ENCODE data around the gene CTNNA2.

GRCh38 chr2:80329491-80329890, 816.6 kb downstream of the CTNNA2 start:
- no peak for TF ChIP-seq ISL1 (CRISPR knock-in tag; IDR thresholded peaks at IDR 0.05)
- TF ChIP-seq, protein P1, sequence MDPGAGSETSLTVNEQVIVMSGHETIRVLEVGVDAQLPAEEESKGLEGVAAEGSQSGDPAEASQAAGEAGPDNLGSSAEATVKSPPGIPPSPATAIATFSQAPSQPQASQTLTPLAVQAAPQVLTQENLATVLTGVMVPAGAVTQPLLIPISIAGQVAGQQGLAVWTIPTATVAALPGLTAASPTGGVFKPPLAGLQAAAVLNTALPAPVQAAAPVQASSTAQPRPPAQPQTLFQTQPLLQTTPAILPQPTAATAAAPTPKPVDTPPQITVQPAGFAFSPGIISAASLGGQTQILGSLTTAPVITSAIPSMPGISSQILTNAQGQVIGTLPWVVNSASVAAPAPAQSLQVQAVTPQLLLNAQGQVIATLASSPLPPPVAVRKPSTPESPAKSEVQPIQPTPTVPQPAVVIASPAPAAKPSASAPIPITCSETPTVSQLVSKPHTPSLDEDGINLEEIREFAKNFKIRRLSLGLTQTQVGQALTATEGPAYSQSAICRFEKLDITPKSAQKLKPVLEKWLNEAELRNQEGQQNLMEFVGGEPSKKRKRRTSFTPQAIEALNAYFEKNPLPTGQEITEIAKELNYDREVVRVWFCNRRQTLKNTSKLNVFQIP (CRISPR knock-in tag; IDR thresholded peaks at IDR 0.05; ENCODE audit: borderline replicate concordance, low read depth), result no peak
- no peak for TF ChIP-seq ZNF8 (CRISPR knock-in tag; IDR thresholded peaks at IDR 0.05)
- TF ChIP-seq ARNTL (CRISPR knock-in tag; IDR thresholded peaks at IDR 0.05; ENCODE audit: borderline replicate concordance, low read depth), result no peak
- no peak for TF ChIP-seq BACH2 (CRISPR knock-in tag; IDR thresholded peaks at IDR 0.05; ENCODE audit: borderline replicate concordance)
- TF ChIP-seq ZFP3 (CRISPR knock-in tag; IDR thresholded peaks at IDR 0.05), result no peak
- TF ChIP-seq RARB (CRISPR knock-in tag; IDR thresholded peaks at IDR 0.05), result no peak
- no peak for TF ChIP-seq SNAI2 (CRISPR knock-in tag; IDR thresholded peaks at IDR 0.05)
